Measurements from ENCODE around the gene ZBTB7B. TPM values are rescaled to one million over a fixed set of nuclear protein-coding genes. Genes with fewer than 3 reads are reported as not detected.

Gene ZBTB7B
- polyA plus RNA-seq, 2 donors: 71.7 to 95.8 TPM

DNA sequence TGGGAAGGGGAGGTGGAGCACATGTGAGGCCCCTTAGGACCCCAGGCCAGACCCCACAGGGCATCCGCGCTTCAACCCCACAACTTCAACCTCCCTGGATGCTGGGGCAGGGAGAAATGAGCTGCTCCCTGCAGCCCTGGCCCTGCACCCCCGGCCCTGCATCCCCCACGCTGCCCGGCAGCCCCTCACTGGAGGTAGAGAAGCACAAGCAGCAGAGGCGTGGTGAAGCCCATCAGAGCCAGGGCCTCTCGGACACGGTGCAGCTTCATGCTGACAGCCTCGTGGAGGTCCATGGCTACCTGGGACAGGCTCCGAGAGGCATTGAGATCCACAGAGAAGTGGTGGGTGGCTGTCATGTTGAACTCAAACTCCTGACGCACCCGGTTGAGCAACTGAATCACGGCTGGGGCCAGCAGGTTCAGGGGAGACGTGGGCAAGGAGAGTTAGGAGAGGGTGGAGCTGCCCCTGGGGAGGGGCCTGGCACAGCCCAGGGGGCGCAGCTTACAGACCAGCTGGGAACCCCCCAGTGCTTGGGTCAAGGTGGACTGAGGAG is 27.7 kb downstream of the ZBTB7B start:
- 80 to 87% methylated on average over 15 of the region's 15 CpGs for WGBS, 2 donors
- no peaks in the 10 kb centered on the region for H3K36me3 ChIP-seq (ENCODE audit: control insufficient read depth in 2 of 2, insufficient read depth in 2 of 2, low read length in 1 of 2)
- no peak overlapping the region for H3K4me3 ChIP-seq (ENCODE audit: low read depth in 1 of 2, low read length in 2 of 2)
- no peak overlapping the region for H3K27ac ChIP-seq (ENCODE audit: low read depth in 2 of 2, low read length in 1 of 2)
- H3K4me1 ChIP-seq (ENCODE audit: control insufficient read depth in 2 of 2, insufficient read depth in 2 of 2, low read length in 1 of 2): peaks cover 0 to 15% of the 10 kb centered on the region in 2 donors
- H3K27me3 ChIP-seq (ENCODE audit: control insufficient read depth in 1 of 2, insufficient read depth in 2 of 2, low read length in 2 of 2): no peaks in the 10 kb centered on the region
- no peaks in the 10 kb centered on the region for H3K9me3 ChIP-seq (ENCODE audit: control insufficient read depth in 2 of 2, insufficient read depth in 1 of 2, low read depth in 1 of 2, low read length in 1 of 2)

DNA sequence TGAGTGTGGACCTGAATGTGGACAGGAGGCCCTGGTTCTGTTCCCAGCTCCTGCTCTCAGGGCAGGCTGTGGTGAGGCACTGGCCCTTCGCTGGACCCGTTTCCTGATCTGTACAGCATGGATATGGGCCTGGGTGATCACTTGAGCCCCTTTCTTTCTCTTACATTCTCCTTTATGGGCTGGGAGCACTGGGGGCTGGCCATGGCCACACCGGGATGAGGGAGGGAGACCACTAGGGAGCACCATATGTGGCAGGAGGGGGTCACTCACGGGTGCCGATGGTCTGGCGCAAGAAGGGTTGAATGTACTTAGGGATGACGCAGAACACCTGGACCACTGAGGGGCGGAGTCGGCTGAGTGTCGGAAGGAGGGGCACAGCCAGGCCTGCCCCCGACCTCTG is 28.3 kb downstream of the ZBTB7B start:
- Histone ChIP-seq H3K36me3 (ENCODE audit: control insufficient read depth in 2 of 2, insufficient read depth in 2 of 2, low read length in 1 of 2) (no peaks in the 10 kb centered on the region), H3K27ac (ENCODE audit: low read depth in 2 of 2, low read length in 1 of 2) (no peak overlapping the region), H3K9me3 (ENCODE audit: control insufficient read depth in 2 of 2, insufficient read depth in 1 of 2, low read depth in 1 of 2, low read length in 1 of 2) (no peaks in the 10 kb centered on the region), H3K4me1 (ENCODE audit: control insufficient read depth in 2 of 2, insufficient read depth in 2 of 2, low read length in 1 of 2) (peaks cover 0 to 15% of the 10 kb centered on the region in 2 donors), H3K27me3 (ENCODE audit: control insufficient read depth in 1 of 2, insufficient read depth in 2 of 2, low read length in 2 of 2) (no peaks in the 10 kb centered on the region), H3K4me3 (ENCODE audit: low read depth in 1 of 2, low read length in 2 of 2) (no peak overlapping the region)
- WGBS, 2 donors: 83 to 85% methylated on average over 11 of the region's 11 CpGs

DNA sequence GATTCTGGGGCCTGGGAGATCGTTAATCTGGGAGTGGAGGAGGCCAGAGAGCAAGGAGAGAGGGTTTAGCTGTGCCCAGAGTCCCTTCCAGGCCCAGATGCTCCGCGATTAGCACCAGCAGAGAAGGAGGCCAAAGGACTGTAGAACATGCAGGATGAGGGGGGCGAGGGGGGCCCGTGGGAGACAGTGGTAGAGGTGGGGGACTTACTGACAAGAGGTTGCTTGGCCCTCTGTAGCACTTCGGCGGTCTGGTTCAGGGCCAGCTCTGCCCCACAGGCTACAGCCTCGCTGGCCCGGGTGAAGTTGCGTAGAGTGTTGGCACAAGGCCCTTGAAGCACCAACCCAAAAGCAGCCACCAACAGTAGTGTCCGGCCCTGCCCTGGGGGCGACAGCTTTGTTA is 30.3 kb downstream of the ZBTB7B start:
- H3K27me3 ChIP-seq (ENCODE audit: control insufficient read depth in 1 of 2, insufficient read depth in 2 of 2, low read length in 2 of 2): no peaks in the 10 kb centered on the region
- peaks cover 0 to 19% of the 10 kb centered on the region in 2 donors for H3K4me1 ChIP-seq (ENCODE audit: control insufficient read depth in 2 of 2, insufficient read depth in 2 of 2, low read length in 1 of 2)
- no peak overlapping the region for H3K27ac ChIP-seq (ENCODE audit: low read depth in 2 of 2, low read length in 1 of 2)
- H3K36me3 ChIP-seq (ENCODE audit: control insufficient read depth in 2 of 2, insufficient read depth in 2 of 2, low read length in 1 of 2): no peaks in the 10 kb centered on the region
- WGBS, 2 donors: 85 to 86% methylated on average over 12 of the region's 12 CpGs
- H3K4me3 ChIP-seq (ENCODE audit: low read depth in 1 of 2, low read length in 2 of 2): no peak overlapping the region
- no peaks in the 10 kb centered on the region for H3K9me3 ChIP-seq (ENCODE audit: control insufficient read depth in 2 of 2, insufficient read depth in 1 of 2, low read depth in 1 of 2, low read length in 1 of 2)

DNA sequence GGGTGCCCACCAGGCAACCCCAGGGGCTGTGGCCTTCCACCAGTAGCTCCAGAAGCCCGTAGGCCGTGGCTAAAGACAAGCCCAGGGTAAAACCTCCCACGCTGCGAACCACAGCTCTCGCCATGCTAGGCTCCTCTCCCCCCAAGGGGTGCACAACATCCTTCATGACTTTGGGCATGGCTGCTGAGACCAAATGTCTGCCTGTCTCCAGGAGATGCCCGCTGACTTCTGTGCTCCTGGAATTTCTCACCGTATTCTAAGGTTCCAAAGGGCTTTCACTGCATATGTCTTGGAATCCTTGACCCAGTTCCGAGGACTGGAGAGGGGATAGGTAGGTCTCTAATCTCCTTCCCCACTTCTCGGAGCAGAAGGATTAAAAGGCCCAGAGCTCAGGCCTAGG is 30.9 kb downstream of the ZBTB7B start, which contains the start of the genes DCST1 and DCST2:
Gene DCST1 (plus strand): TSS at position 301 of the 400 bp plus-strand sequence. CDS start 213 bp downstream, outside the sequence.
Gene DCST2 (minus strand): TSS at position 258 of the 400 bp plus-strand sequence. CDS start 80 bp downstream, at position 178.
- H3K36me3 ChIP-seq (ENCODE audit: control insufficient read depth in 2 of 2, insufficient read depth in 2 of 2, low read length in 1 of 2): no peaks in the 10 kb centered on the region
- H3K9me3 ChIP-seq (ENCODE audit: control insufficient read depth in 2 of 2, insufficient read depth in 1 of 2, low read depth in 1 of 2, low read length in 1 of 2): no peaks in the 10 kb centered on the region
- no peaks in the 10 kb centered on the region for H3K27me3 ChIP-seq (ENCODE audit: control insufficient read depth in 1 of 2, insufficient read depth in 2 of 2, low read length in 2 of 2)
- WGBS, 2 donors: 93 to 94% methylated on average over 9 of the region's 9 CpGs
- no peak within 1 kb of the TSS for H3K4me3 ChIP-seq (ENCODE audit: low read depth in 1 of 2, low read length in 2 of 2)
- no peak within 1 kb of the TSS for H3K27ac ChIP-seq (ENCODE audit: low read depth in 2 of 2, low read length in 1 of 2)
- H3K4me1 ChIP-seq (ENCODE audit: control insufficient read depth in 2 of 2, insufficient read depth in 2 of 2, low read length in 1 of 2): peaks cover 0 to 23% of the 10 kb centered on the region in 2 donors

DNA sequence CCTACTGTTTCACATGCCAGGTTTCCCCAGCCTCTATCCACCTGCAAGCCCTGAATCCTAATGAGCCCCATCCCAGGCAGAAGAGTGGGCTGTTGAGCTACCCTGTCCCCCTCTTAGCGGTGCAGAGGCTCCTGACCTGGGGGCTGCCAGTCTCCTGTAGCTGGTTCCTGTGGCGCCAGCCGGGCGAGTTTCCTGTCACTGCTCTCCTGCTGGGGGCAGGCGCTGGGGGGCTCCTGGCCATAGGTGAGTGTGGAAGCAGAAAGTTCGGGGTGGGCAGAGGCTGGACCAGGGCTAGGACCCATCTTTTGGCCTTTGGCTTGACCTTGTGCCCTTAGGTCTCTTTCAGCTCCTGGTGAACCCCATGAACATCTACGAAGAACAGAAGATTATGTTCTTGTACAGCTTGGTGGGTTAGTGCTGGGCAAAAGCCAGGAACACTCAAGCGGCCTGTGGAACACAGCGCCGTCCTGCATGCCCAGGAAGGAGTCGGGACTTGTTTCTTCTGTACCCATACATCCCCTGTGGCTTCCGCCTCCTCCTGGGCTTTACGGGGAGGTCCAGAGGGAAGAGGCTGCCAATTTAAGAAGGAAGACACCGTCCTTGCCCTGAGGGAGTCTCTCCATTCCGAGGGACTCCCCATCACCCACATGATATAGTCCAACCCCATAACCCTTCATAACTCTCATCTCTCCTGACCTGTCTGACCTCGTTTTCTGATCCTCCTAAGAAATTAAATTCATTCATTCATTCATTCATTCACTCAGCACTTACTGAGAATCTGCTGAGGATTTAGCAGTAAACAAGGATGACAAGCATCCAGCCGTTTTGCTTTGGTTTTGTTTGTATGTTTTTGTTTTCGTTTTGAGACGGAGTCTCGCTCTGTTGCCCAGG is 32.0 kb downstream of the ZBTB7B start:
- H3K27ac ChIP-seq (ENCODE audit: low read depth in 2 of 2, low read length in 1 of 2): no peak overlapping the region
- H3K4me3 ChIP-seq (ENCODE audit: low read depth in 1 of 2, low read length in 2 of 2): no peak overlapping the region
- peaks cover 3 to 31% of the 10 kb centered on the region in 2 donors for H3K4me1 ChIP-seq (ENCODE audit: control insufficient read depth in 2 of 2, insufficient read depth in 2 of 2, low read length in 1 of 2)
- no peaks in the 10 kb centered on the region for H3K36me3 ChIP-seq (ENCODE audit: control insufficient read depth in 2 of 2, insufficient read depth in 2 of 2, low read length in 1 of 2)
- H3K9me3 ChIP-seq (ENCODE audit: control insufficient read depth in 2 of 2, insufficient read depth in 1 of 2, low read depth in 1 of 2, low read length in 1 of 2): no peaks in the 10 kb centered on the region
- 65 to 73% methylated on average over 20 of the region's 20 CpGs for WGBS, 2 donors
- H3K27me3 ChIP-seq (ENCODE audit: control insufficient read depth in 1 of 2, insufficient read depth in 2 of 2, low read length in 2 of 2): no peaks in the 10 kb centered on the region

DNA sequence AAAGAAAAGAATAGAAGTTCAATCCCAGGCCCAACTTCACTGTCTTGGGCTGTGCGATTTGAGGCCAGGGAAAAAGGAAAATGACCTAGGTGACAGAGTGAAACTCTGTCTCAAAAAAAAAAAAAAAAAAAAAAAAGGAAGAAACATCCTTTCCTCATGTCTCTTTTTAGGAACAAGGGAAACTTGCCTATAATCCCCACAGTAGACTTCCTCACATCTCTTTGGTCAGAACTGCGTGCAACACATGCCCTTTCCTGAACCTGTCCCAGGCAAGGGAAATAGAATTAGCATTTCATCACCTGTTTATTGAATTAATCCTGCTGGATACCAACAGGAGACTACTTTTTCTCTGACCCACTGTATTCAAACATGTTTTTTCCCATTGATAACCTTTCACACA is 33.3 kb downstream of the ZBTB7B start:
- Histone ChIP-seq H3K4me1 (ENCODE audit: control insufficient read depth in 2 of 2, insufficient read depth in 2 of 2, low read length in 1 of 2) (peaks cover 3 to 31% of the 10 kb centered on the region in 2 donors), H3K36me3 (ENCODE audit: control insufficient read depth in 2 of 2, insufficient read depth in 2 of 2, low read length in 1 of 2) (no peaks in the 10 kb centered on the region), H3K27me3 (ENCODE audit: control insufficient read depth in 1 of 2, insufficient read depth in 2 of 2, low read length in 2 of 2) (no peaks in the 10 kb centered on the region), H3K27ac (ENCODE audit: low read depth in 2 of 2, low read length in 1 of 2) (no peak overlapping the region), H3K9me3 (ENCODE audit: control insufficient read depth in 2 of 2, insufficient read depth in 1 of 2, low read depth in 1 of 2, low read length in 1 of 2) (no peaks in the 10 kb centered on the region), H3K4me3 (ENCODE audit: low read depth in 1 of 2, low read length in 2 of 2) (no peak overlapping the region)
- WGBS, 2 donors: 74 to 83% methylated on average over 2 of the region's 2 CpGs

DNA sequence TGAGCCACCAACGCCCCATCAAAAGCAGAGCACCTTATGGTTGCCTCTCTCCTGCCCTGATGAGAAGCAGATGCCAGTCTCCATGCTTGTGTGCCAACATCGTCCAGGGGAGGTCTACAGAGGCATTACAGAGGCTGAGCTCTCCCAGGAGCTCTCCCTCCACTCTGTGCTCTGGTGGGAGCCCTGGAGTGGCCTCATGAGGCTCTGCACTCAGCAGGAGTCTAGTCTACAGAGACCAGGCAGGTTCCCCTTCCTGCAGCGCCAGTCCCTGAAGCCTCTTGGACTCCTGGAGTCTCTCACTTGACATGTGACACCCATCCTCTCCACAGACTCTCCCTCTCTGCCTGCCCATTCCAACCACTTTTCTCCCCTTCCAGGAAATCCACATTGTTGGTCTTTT is 34.4 kb downstream of the ZBTB7B start:
- peaks cover 3 to 31% of the 10 kb centered on the region in 2 donors for H3K4me1 ChIP-seq (ENCODE audit: control insufficient read depth in 2 of 2, insufficient read depth in 2 of 2, low read length in 1 of 2)
- 84 to 85% methylated on average over 3 of the region's 3 CpGs for WGBS, 2 donors
- peak overlapping the region; percentile 91 to 97 for H3K27ac ChIP-seq (ENCODE audit: low read depth in 2 of 2, low read length in 1 of 2)
- no peaks in the 10 kb centered on the region for H3K36me3 ChIP-seq (ENCODE audit: control insufficient read depth in 2 of 2, insufficient read depth in 2 of 2, low read length in 1 of 2)
- H3K4me3 ChIP-seq (ENCODE audit: low read depth in 1 of 2, low read length in 2 of 2): no peak overlapping the region
- H3K27me3 ChIP-seq (ENCODE audit: control insufficient read depth in 1 of 2, insufficient read depth in 2 of 2, low read length in 2 of 2): no peaks in the 10 kb centered on the region
- no peaks in the 10 kb centered on the region for H3K9me3 ChIP-seq (ENCODE audit: control insufficient read depth in 2 of 2, insufficient read depth in 1 of 2, low read depth in 1 of 2, low read length in 1 of 2)

DNA sequence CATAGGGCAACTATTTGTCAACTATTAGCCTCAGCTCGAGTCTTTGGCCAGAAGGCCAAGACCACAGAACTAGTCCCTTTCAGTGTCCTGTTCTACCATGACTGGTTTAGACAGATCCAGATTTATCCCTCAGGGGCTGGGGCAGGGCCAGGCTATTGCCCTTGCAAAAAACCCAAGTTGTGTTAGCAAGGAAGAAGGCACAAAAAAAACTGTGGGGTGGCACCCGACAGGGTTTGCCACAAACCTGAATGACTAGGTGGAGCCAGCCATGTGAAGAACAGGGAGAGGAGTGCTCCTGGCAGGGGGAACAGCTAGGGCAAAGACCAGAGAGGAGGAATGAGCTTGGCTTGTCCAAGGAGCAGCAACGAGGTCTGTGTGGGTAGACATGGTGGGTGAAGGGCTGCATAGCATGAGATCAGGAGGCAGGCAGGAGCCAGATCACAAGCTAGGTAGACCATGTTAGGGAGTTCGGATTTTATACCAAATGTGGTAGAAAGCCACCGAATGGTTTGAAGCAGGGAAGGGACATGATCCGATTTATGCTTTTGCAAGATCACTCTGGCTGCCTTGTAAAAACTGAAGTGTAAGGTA is 35.3 kb downstream of the ZBTB7B start:
- H3K27me3 ChIP-seq (ENCODE audit: control insufficient read depth in 1 of 2, insufficient read depth in 2 of 2, low read length in 2 of 2): no peaks in the 10 kb centered on the region
- peaks cover 3 to 31% of the 10 kb centered on the region in 2 donors for H3K4me1 ChIP-seq (ENCODE audit: control insufficient read depth in 2 of 2, insufficient read depth in 2 of 2, low read length in 1 of 2)
- H3K4me3 ChIP-seq (ENCODE audit: low read depth in 1 of 2, low read length in 2 of 2): no peak overlapping the region
- peak overlapping the region; percentile 91 to 97 for H3K27ac ChIP-seq (ENCODE audit: low read depth in 2 of 2, low read length in 1 of 2)
- 54 to 74% methylated on average over 6 of the region's 6 CpGs for WGBS, 2 donors
- H3K36me3 ChIP-seq (ENCODE audit: control insufficient read depth in 2 of 2, insufficient read depth in 2 of 2, low read length in 1 of 2): no peaks in the 10 kb centered on the region
- H3K9me3 ChIP-seq (ENCODE audit: control insufficient read depth in 2 of 2, insufficient read depth in 1 of 2, low read depth in 1 of 2, low read length in 1 of 2): no peaks in the 10 kb centered on the region

DNA sequence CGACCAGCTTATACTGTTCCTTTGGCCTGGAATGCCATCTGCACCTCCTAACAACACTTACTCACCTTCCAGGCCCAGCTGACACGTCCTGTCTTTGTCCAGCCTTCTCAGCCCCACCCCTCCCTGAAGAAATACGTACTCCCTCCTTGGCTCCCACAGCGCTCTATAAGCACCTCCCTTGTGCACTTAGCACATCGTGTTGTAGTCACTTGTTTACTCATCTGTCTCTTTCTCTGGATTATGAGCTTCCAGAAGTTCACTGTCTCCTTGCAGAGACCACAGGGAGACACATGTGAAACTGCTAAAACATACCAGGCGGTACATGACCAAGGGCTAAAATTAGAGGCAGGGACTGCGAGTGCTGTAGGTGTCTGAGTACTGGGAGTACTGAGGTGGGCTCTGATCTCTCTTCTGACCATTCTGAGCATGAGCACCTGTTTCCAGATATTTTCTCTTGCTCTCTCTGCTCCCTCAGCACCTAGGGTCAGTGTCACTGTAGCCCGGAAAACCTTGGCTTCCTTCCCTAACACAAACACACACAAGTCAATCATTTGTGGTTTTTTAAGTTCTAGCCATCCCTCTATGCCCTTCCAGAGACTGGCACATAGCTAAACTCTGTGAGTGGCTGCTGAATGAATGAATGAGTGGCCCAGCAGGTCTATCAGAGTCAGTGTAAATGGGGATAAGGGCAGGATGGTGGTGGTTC is 36.2 kb downstream of the ZBTB7B start:
- H3K27ac ChIP-seq (ENCODE audit: low read depth in 2 of 2, low read length in 1 of 2): peak overlapping the region; percentile 91 to 97
- H3K4me1 ChIP-seq (ENCODE audit: control insufficient read depth in 2 of 2, insufficient read depth in 2 of 2, low read length in 1 of 2): peaks cover 3 to 29% of the 10 kb centered on the region in 2 donors
- H3K9me3 ChIP-seq (ENCODE audit: control insufficient read depth in 2 of 2, insufficient read depth in 1 of 2, low read depth in 1 of 2, low read length in 1 of 2): no peaks in the 10 kb centered on the region
- no peaks in the 10 kb centered on the region for H3K27me3 ChIP-seq (ENCODE audit: control insufficient read depth in 1 of 2, insufficient read depth in 2 of 2, low read length in 2 of 2)
- WGBS, 2 donors: 24 to 36% methylated on average over 8 of the region's 8 CpGs
- H3K36me3 ChIP-seq (ENCODE audit: control insufficient read depth in 2 of 2, insufficient read depth in 2 of 2, low read length in 1 of 2): no peaks in the 10 kb centered on the region
- no peak overlapping the region for H3K4me3 ChIP-seq (ENCODE audit: low read depth in 1 of 2, low read length in 2 of 2)
